Measurements from ENCODE around the gene FAT2.

The FAT2 gene

DNA sequence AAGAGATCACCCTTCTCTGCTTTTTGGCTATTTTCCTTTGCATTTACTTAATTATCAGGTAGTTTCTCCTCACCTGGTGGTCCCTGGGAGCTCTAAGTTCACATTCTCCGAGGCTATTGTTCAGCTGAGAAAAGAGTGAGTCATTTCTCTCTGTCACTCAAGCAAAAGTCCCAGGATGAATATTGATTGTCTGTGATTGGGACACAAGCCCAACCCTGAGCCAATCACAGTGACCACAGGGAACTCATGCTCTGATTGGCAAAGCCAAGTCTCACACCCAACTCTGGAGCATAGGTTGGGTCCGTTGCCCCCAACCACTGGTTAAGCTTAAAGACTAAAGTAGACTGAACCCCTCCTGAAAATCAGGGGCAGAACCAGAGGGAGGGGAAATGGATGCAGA, 27.8 kb upstream of the FAT2 start:
- TF ChIP-seq CTCF (IDR thresholded peaks at IDR 0.05; ENCODE audit: insufficient read depth, low read length, poor library complexity, severe bottlenecking) = no peak
- H3K27me3 ChIP-seq (replicated peaks; ENCODE audit: control insufficient read depth, insufficient read depth, low read length) = no peaks in the 10 kb centered on the region; the same call in 1 of the 2 replicates
- no peak overlapping the region for H3K4me3 ChIP-seq (replicated peaks; ENCODE audit: low read depth, low read length)
- no peaks in the 10 kb centered on the region for H3K36me3 ChIP-seq (ENCODE audit: control insufficient read depth, insufficient read depth, low read length)
- DNase-seq (ENCODE audit: extremely low read depth, insufficient read length) = no peak

DNA sequence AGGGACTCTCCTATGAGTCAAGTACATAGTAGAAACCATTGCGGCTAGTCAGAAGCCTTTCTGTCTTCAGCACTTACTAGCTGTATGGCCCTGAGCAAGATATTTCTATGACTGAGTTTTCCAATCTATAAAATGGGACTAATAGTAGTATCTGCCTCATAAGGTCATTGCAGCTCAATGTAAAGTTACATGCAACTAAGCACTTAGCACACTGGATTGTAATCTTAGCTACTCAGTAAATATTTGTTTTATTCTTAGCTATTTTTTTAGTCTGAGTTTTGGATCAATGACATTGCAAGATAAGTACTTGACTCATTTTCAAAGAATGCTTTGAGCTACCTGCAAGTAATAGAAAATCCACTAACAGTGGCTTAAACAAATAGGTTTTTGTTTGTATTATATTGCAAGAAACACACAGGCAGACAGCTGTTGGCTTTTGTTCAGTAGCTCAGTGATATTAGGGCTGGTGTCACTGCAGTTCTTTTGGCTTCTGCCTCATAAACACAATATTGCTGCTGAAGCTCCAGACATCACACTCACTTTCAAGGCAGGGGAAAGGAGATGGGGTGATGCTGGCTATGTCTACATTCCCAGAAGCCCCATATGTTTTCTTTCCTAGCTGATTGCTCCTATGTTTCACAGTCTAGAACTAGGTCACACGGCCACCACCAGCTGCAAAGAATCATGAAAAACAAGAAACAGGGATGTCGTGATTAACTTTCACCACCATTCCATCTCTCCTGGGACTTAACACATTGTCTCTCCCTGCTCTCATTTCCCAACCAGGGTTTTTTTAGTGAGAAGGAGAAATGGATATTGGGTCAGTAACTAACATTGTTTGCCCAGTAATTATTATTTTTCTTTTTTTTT, 26.9 kb upstream of the FAT2 start:
- no peak overlapping the region for H3K4me3 ChIP-seq (replicated peaks; ENCODE audit: low read depth, low read length)
- no peaks in the 10 kb centered on the region; the same call in 1 of the 2 replicates for H3K27me3 ChIP-seq (replicated peaks; ENCODE audit: control insufficient read depth, insufficient read depth, low read length)
- no peak for DNase-seq (ENCODE audit: extremely low read depth, insufficient read length)
- no peak for TF ChIP-seq CTCF (IDR thresholded peaks at IDR 0.05; ENCODE audit: insufficient read depth, low read length, poor library complexity, severe bottlenecking)
- H3K36me3 ChIP-seq (ENCODE audit: control insufficient read depth, insufficient read depth, low read length) = no peaks in the 10 kb centered on the region

DNA sequence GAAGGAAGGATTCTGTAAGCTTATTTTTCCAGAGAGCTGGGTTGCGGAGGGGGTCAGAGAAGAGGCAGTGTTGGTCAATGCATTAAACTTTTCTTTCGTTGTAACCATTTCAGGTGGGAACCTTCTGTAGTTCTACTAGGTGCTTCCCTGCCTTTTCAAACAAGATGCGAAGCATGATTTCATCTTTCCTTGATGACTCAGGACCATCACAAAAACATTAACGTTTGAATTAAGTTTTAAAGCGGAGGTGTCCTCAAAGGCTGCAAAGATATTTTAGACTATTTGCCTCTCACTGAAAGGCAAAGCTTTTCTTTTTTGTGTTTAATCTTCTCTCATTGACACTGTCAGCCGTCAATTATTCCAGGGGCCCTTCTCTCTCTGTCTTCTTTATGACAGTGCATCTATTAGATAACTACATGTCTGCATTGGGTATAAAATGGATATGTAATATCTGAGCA, 26.3 kb upstream of the FAT2 start:
- Histone ChIP-seq H3K36me3 (ENCODE audit: control insufficient read depth, insufficient read depth, low read length) (no peaks in the 10 kb centered on the region), H3K27me3 (replicated peaks; ENCODE audit: control insufficient read depth, insufficient read depth, low read length) (no peaks in the 10 kb centered on the region; the same call in 1 of the 2 replicates), H3K4me3 (replicated peaks; ENCODE audit: low read depth, low read length) (no peak overlapping the region)
- TF ChIP-seq CTCF (IDR thresholded peaks at IDR 0.05; ENCODE audit: insufficient read depth, low read length, poor library complexity, severe bottlenecking) = no peak
- no peak for DNase-seq (ENCODE audit: extremely low read depth, insufficient read length)

DNA sequence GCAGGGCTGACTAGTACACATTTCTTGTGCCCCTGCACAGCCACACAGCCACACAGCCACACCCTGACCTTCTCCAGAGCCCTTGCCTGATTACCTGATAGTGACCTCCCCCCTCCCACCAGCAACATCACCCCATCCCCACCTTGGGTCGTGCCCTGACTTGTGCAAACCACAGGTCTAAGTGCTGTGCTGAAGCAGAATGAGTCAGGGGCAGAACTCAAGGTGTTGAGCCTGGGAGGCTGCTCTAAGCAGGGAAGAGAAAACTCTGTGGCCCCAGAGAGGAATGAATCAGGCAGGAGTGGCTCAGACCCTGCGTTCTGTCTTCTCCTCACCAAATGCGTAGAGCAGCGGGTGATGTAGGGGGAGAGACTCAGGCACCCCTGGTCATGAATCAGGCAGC, 24.3 kb upstream of the FAT2 start:
- no peak for TF ChIP-seq CTCF (IDR thresholded peaks at IDR 0.05; ENCODE audit: insufficient read depth, low read length, poor library complexity, severe bottlenecking)
- no peak overlapping the region for H3K4me3 ChIP-seq (replicated peaks; ENCODE audit: low read depth, low read length)
- no peaks in the 10 kb centered on the region; the same call in 1 of the 2 replicates for H3K27me3 ChIP-seq (replicated peaks; ENCODE audit: control insufficient read depth, insufficient read depth, low read length)
- DNase-seq (ENCODE audit: extremely low read depth, insufficient read length) = no peak
- H3K36me3 ChIP-seq (ENCODE audit: control insufficient read depth, insufficient read depth, low read length) = no peaks in the 10 kb centered on the region

DNA sequence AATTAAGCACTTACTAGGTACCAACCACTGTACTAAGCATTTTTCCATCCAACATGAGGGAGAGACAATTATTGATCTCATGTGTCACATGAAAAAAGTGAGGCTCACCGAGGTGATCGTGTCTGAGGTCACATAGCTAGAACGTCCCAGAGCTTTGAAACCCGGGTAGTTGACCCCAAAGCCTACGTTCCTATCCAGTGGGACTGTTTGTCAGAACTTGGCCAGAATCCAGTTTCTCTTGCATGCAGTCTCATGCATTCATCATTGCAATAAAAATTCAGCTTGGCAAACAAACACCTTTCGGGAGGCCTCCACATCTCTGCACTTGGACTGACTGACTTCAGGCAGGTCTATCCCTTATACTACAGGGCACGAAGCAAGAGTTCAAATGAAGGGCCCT, 23.4 kb upstream of the FAT2 start:
- Histone ChIP-seq H3K36me3 (ENCODE audit: control insufficient read depth, insufficient read depth, low read length) (no peaks in the 10 kb centered on the region), H3K27me3 (replicated peaks; ENCODE audit: control insufficient read depth, insufficient read depth, low read length) (no peaks in the 10 kb centered on the region; the same call in 1 of the 2 replicates), H3K4me3 (replicated peaks; ENCODE audit: low read depth, low read length) (no peak overlapping the region)
- no peak for TF ChIP-seq CTCF (IDR thresholded peaks at IDR 0.05; ENCODE audit: insufficient read depth, low read length, poor library complexity, severe bottlenecking)
- no peak for DNase-seq (ENCODE audit: extremely low read depth, insufficient read length)
